Caki2 (cell line): ENCODE results near the gene BRD9. TPM values are rescaled to one million over a fixed set of nuclear protein-coding genes. Genes with fewer than 3 reads are reported as not detected.
"Not testable (repeated sequence)": the region's sequence is repeated elsewhere in the genome, so short reads cannot be mapped to it uniquely, and the experiment has no call there.

ENCODE experiments used
- DNase-seq: peaks from one replicate; pipeline ENCODE4 v3.0.0-alpha.2; 2015; ENCODE audit warnings: low read depth
- in situ Hi-C: cut with HindIII; loops from 2 replicates; pipeline ENCODE4 v1.10.0; 2016; ENCODE audit warnings: low sequenced_read_pairs, low pct_unique_long_range_greater_than_20kb, mixed read lengths
- total RNA-seq: library from RNA; depleted of rRNA; stranded (reverse); fragments of >200 nt; shearing (Covaris generic); gene quantifications from 2 replicates; pipeline ENCODE4 v1.2.3, GENCODE V29; 2014; ENCODE audit warnings: low replicate concordance

BRD9 gene
- total RNA-seq, 1 experiment from 2014 or later: 20.4 TPM

DNA sequence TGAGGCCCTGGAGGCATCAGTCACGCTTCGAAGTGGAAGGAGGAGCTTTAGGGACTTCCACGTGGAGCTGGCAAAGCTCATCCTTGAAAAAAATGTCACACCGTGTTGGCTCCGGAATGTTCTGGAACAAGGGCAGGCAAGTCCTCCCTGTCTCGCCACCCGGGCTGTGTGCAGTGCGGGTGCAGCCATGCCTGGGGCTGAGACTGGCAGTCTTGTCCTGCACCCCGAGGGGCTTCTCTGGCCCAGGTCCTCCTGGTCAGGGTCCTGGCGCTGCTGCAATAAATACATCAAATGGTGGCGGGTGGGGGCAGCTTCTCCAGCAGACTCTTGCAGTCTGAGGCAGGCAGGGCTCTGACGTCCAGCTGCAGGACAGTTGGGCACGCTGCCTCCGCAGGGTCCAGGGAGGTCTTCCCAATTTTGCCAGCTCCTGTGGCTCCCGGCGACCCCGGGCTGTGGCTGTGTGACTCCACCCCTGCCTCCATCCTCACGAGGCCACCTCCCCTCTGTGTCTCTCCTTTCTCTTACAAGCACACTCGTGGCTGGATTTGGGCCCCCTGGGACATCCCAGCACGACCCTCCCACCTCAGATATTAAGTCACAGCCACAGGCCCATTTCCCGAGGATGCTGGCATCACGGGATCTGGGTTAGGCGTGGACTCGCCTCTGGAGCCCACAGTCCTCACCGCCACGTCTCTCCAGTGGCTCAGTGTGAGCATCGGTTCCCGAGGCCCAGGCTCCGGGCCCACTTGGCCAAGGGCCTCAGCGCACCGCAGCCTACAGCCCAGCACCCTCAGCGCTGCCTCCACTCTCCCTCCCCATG is 50.0 kb downstream of the BRD9 start:
- DNase-seq, in situ Hi-C loops: not testable (repeated sequence)

- DNase-seq, in situ Hi-C loops: not testable (repeated sequence)
Observed at GRCh38 chr5:841531-842401, 50.8 kb downstream of the BRD9 start.

DNA sequence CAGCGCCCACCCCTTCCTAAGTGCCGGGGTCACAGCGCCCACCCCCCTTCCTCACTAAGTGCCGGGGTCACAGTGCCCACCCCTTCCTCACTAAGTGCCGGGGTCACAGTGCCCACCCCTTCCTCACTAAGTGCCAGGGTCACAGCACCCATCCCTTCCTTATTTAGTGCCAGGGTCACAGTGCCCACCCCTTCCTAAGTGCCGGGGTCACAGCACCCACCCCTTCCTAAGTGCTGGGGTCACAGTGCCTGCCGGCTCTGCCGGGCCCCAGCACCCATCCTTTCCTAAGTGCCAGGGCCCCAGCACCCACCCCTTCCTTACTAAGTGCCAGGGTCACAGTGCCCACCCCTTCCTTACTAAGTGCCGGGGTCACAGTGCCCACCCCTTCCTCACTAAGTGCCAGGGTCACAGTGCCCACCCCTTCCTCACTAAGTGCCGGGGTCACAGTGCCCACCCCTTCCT is 51.6 kb downstream of the BRD9 start:
- DNase-seq, in situ Hi-C loops: not testable (repeated sequence)

DNA sequence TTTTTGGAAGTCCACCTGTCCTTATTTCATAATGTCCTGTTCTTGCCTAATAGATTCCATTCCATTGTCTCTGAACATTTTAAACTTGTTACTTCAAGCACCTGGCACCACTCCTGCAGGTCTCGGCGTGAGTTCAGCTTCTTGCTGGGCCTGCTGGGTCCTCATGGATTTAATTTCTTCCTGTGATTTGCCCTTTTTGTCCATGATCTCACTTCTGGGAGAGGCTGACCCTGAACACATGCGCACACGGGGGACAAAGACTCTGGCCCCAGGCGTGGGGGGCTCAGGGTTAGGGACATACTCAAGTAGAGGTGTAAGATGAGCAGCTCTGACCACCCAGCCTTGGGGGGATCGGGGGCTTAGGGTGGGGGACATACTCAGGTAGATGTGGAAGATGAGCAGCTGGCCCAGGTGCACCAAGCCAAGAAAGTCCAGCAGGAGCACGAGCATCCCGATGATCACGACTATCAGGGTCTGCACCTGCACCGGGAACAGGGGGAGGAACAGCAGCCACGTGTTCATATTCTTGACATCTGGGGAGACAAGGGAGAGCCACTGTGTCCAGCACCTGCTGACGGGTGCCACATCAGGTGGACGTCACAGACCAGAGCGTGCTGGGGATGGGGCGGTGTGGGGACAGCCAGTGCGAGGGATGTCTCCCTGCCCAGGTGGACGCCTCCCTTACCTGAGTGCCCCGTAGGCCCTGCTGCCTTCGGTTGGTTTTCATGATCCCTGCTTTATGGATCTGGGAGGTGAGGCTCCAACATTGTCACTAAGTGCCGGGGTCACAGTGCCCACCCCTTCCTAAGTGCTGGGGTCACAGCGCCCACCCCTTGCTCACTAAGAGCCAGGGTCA is 52.3 kb downstream of the BRD9 start:
- DNase-seq, in situ Hi-C loops: not testable (repeated sequence)

- in situ Hi-C loops, DNase-seq: not testable (repeated sequence)
Observed at GRCh38 chr5:838431-838851, 54.2 kb downstream of the BRD9 start.

DNA sequence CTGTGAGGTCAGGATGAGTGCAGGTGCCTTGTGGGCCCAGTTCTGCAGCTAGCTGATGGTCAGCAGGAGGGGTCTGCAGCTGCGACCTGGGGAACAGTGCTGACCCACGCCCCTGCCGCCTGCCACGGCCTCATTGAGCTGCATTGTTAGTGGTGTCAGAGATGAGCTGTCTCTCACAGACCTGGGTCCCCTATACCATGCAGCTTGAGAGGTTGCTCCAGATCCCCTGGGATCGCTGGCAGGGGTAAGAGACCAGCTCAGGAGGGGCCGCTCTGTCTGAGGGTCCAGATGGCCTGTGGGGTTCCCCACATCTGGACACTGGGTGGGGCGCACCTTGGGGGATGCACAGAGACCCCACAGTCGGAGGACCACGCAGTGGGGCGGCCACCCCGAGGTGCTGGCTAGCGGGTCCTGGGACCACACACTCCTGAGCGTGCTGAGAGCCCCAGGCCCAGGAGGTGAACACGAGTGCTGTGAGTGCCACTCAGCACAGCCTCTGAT is 54.9 kb downstream of the BRD9 start:
- DNase-seq, in situ Hi-C loops: not testable (repeated sequence)

GRCh38 chr5:835933-836612 is 56.5 kb downstream of the BRD9 start:
- DNase-seq: not testable (repeated sequence)

GRCh38 chr5:834013-834412 is 58.6 kb downstream of the BRD9 start:
- in situ Hi-C loops, DNase-seq: not testable (repeated sequence)

More at GRCh38 chr5:835933-836612, 56.5 kb downstream of the BRD9 start:
- in situ Hi-C loops: not testable (repeated sequence)

DNA sequence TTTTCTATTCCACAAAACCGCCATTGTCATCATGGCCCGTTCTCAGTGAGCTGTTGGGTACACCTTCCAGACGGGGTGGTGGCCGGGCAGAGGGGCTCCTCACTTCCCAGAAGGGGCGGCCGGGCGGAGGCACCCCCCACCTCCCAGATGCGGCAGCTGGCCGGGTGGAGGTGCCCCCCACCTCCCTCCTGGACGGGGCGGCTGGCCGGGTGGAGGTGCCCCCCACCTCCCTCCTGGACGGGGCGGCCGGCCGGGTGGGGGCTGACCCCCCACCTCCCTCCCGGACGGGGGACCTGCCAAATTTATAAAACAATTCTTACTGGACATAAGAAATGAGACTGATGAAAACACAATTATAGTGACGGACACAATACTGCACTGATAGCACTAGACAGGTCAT is 64.4 kb downstream of the BRD9 start:
- in situ Hi-C loops: not testable (repeated sequence)

DNA sequence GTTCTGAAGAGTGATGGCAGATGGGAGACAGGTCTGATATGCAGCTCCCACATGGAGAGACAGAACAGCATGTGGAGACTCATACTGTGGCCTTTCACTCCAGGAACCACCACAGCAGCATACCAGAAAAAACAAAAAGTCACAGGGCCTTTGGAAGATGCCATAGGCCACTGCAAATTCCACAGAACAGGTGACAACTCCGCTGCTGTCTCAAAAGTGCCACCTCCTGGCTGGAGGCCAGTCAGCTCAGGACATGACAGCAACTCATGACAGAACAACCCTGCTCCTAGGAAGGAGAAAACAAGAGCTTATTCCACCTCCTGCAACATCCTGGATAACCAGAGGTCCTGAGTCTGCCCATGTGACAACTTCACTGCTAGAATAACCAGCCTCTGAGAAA is 67.1 kb downstream of the BRD9 start:
- in situ Hi-C loops, DNase-seq: not testable (repeated sequence)

More for the DNA sequence above, 64.4 kb downstream of the BRD9 start:
- not testable (repeated sequence) for DNase-seq

DNA sequence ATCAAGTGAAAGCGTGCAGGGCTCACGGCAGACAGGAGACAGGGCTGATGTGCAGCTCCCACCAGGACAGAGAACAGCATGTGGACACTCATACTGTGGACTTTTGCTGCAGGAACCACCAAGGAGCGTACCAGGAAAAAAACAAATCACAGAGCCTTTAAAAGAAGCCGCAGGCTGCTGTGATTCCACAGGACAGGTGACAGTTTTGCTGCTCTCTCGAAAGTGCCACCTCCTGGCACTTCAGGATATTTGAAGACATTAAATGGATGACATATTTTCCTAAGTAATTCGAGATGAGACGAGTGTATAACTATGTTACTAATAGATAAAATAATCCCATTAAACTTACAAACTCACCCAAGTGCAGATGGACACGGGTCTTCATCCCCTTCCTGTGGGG is 71.1 kb downstream of the BRD9 start:
- in situ Hi-C loops: no loop called here
- no peak for DNase-seq

- in situ Hi-C loops: no loop called here
- DNase-seq: no peak
Observed at GRCh38 chr5:820245-820644, 72.4 kb downstream of the BRD9 start.

DNA sequence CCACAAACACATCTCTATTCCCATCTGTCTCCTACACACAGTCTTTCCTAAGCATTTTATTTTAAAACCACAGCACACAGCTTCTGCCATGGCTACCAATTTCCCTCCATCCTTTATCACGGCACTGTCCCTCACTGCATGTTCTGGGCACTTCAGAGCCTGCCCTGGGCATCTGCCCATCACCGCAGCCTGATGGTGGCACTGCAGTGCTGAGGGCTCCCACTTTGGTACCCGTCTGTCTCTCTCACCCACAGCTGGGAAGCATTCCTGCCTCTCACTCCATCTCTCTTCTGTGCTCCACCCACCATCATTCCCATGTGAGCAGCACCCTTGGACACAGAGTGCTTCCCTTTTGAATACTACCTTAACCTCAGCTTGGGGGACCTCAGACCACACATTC is 73.5 kb downstream of the BRD9 start:
- DNase-seq: no peak
- in situ Hi-C loops: no loop called here

- DNase-seq: no peak
- in situ Hi-C loops: no loop called here
Observed at GRCh38 chr5:816176-816575, 76.4 kb downstream of the BRD9 start.

- in situ Hi-C loops: no loop called here
Observed at GRCh38 chr5:815449-815848, 77.2 kb downstream of the BRD9 start.

More at GRCh38 chr5:815449-815848, 77.2 kb downstream of the BRD9 start:
- no peak for DNase-seq
